ENCODE data around the gene KRT84. TPM values are rescaled to one million over a fixed set of nuclear protein-coding genes. Genes with fewer than 3 reads are reported as not detected.
A peak's percentile ranks its signal among the peaks of the same experiment; 100 is the strongest.

Gene KRT84
- total RNA-seq, 1 experiment from 2014 or later = not detected

DNA sequence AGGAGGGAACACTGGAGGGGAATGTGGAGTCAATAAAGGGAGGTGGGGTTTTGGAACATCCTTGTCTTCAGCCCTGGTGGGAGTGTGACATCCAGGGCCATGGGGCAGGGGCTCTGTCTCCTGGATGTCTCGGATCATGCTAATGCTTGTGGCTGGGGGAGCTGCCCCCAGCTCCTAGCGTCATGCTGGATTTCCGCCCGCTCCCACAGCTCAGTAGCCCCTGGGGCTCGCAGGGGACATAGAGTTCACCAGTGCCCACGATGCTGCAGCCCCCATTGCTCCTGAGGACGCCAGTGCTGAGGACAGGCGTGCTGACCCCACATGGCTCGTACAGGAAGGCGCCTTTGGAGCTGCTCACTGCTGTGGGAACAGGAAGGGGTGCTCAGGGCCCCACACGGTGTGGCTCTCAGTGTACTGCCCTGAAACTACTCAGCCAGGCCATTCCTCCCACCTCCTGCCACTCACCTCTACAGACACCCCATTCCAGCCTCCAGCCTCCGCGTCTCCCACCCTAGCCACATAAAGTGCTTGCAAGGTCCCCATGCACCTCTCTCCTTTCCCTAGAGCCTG is 9.5 kb upstream of the KRT84 start:
- POLR2A ChIA-PET (ENCODE audit: low non-redundant PET) = no interaction called here
- no peak overlapping the region for H3K4me3 ChIP-seq (ENCODE audit: low read depth, low read length, poor library complexity, severe bottlenecking)
- intact Hi-C loops (cut with micrococcal nuclease; ENCODE audit: unreplicated experiment) = no loop called here
- CTCF ChIA-PET = no interaction called here
- no TSS peak for BruUV-seq (replicated peaks)
- TF ChIP-seq EZH2 (IDR thresholded peaks at IDR 0.05; ENCODE audit: borderline replicate concordance, low read depth, low read length, poor library complexity, severe bottlenecking) = no peak
- TF ChIP-seq, protein P1, sequence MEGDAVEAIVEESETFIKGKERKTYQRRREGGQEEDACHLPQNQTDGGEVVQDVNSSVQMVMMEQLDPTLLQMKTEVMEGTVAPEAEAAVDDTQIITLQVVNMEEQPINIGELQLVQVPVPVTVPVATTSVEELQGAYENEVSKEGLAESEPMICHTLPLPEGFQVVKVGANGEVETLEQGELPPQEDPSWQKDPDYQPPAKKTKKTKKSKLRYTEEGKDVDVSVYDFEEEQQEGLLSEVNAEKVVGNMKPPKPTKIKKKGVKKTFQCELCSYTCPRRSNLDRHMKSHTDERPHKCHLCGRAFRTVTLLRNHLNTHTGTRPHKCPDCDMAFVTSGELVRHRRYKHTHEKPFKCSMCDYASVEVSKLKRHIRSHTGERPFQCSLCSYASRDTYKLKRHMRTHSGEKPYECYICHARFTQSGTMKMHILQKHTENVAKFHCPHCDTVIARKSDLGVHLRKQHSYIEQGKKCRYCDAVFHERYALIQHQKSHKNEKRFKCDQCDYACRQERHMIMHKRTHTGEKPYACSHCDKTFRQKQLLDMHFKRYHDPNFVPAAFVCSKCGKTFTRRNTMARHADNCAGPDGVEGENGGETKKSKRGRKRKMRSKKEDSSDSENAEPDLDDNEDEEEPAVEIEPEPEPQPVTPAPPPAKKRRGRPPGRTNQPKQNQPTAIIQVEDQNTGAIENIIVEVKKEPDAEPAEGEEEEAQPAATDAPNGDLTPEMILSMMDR (conservative IDR thresholded peaks at IDR 0.05; ENCODE audit: low read depth, low read length) = no peak
- peaks cover 5% of the 10 kb centered on the region for H3K4me1 ChIP-seq (ENCODE audit: insufficient read depth, low read length, poor library complexity, severe bottlenecking)
- no peaks in the 10 kb centered on the region for H3K27me3 ChIP-seq (replicated peaks; ENCODE audit: insufficient read depth, low read depth, low read length, poor library complexity)
- H3K36me3 ChIP-seq (ENCODE audit: insufficient read depth, low read length, poor library complexity, severe bottlenecking) = no peaks in the 10 kb centered on the region
- DNase-seq (ENCODE audit: low spot score) = no peak
- H3K27ac ChIP-seq (ENCODE audit: low read depth, low read length, poor library complexity, severe bottlenecking) = no peak overlapping the region
- H3K9me3 ChIP-seq (ENCODE audit: low read depth, low read length, poor library complexity, severe bottlenecking) = no peaks in the 10 kb centered on the region

DNA sequence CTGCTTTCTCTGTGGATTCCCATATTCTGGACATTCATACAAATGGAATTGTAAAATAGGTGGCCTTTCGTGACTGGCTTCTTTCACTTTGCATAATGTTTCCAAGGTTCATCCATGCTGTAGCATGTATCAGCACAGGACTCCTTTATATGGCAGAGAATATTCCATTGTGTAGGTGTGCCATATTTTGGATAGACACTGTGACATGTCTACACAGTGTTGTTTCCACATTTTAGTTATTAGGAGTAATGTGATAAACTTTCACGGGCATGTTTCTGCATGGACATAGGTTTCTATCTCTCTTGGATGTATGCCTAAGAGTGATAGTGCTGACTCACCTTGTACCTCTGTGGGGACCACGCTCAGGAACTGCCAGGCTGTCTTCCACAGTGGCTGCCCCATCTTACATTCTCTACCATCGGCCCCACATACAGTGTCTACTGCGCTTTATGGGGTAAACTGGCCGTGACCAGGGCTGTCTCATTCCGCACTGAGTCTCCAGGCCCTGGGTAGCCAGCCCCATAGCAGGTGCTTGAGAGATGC is 7.1 kb upstream of the KRT84 start:
- TF ChIP-seq EZH2 (IDR thresholded peaks at IDR 0.05; ENCODE audit: borderline replicate concordance, low read depth, low read length, poor library complexity, severe bottlenecking) = no peak
- TF ChIP-seq, protein P1 (conservative IDR thresholded peaks at IDR 0.05; ENCODE audit: low read depth, low read length) = no peak
- intact Hi-C loops (cut with micrococcal nuclease; ENCODE audit: unreplicated experiment) = no loop called here
- Histone ChIP-seq H3K27me3 (replicated peaks; ENCODE audit: insufficient read depth, low read depth, low read length, poor library complexity) (peaks cover 11% of the 10 kb centered on the region), H3K4me1 (ENCODE audit: insufficient read depth, low read length, poor library complexity, severe bottlenecking) (peaks cover 5% of the 10 kb centered on the region), H3K36me3 (ENCODE audit: insufficient read depth, low read length, poor library complexity, severe bottlenecking) (no peaks in the 10 kb centered on the region), H3K4me3 (ENCODE audit: low read depth, low read length, poor library complexity, severe bottlenecking) (no peak overlapping the region), H3K27ac (ENCODE audit: low read depth, low read length, poor library complexity, severe bottlenecking) (no peak overlapping the region), H3K9me3 (ENCODE audit: low read depth, low read length, poor library complexity, severe bottlenecking) (no peaks in the 10 kb centered on the region)
- POLR2A ChIA-PET (ENCODE audit: low non-redundant PET) = no interaction called here
- no TSS peak for BruUV-seq (replicated peaks)
- CTCF ChIA-PET = interaction anchor here (0.6 to 1.0 kb wide), 2 partner anchors 275 to 478 kb away, joined by 3 read pairs; no protein-coding TSS in a partner anchor
- DNase-seq (ENCODE audit: low spot score) = no peak

DNA sequence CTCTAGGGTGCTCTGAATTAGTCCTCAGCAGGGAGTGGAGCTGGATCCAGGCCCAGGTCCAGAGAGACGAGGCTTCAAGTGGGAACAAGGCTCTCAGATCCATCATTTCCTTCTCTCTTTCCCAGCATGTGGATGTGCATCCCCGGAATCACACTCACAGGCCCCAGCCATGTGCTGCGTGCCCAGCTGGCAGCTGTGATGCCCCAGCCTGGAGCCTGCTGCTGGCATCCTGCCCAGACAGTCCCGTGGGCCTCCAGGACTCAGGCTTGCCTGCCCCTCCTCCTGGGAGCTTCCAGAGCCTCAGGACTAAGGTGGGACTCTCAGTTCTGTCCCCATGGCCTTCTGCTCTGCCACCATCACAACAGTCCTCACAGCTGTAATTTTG is 6.2 kb upstream of the KRT84 start:
- TF ChIP-seq EZH2 (IDR thresholded peaks at IDR 0.05; ENCODE audit: borderline replicate concordance, low read depth, low read length, poor library complexity, severe bottlenecking) = no peak
- H3K4me3 ChIP-seq (ENCODE audit: low read depth, low read length, poor library complexity, severe bottlenecking) = no peak overlapping the region
- ChIA-PET POLR2A (ENCODE audit: low non-redundant PET) (no interaction called here), CTCF (interaction anchor here (0.6 to 1.0 kb wide), 4 partner anchors 18 to 479 kb away, joined by 3 read pairs; no protein-coding TSS in a partner anchor)
- H3K27me3 ChIP-seq (replicated peaks; ENCODE audit: insufficient read depth, low read depth, low read length, poor library complexity) = peaks cover 11% of the 10 kb centered on the region
- no peaks in the 10 kb centered on the region for H3K36me3 ChIP-seq (ENCODE audit: insufficient read depth, low read length, poor library complexity, severe bottlenecking)
- BruUV-seq (replicated peaks) = no TSS peak
- no peaks in the 10 kb centered on the region for H3K9me3 ChIP-seq (ENCODE audit: low read depth, low read length, poor library complexity, severe bottlenecking)
- peaks cover 5% of the 10 kb centered on the region for H3K4me1 ChIP-seq (ENCODE audit: insufficient read depth, low read length, poor library complexity, severe bottlenecking)
- intact Hi-C loops (cut with micrococcal nuclease; ENCODE audit: unreplicated experiment) = no loop called here
- DNase-seq (ENCODE audit: low spot score) = peak; percentile 51
- H3K27ac ChIP-seq (ENCODE audit: low read depth, low read length, poor library complexity, severe bottlenecking) = no peak overlapping the region

Measured in A673 (cell line).